Measurements from ENCODE around the gene PARP16. TPM values are rescaled to one million over a fixed set of nuclear protein-coding genes. Genes with fewer than 3 reads are reported as not detected.

PARP16 gene, protein sequence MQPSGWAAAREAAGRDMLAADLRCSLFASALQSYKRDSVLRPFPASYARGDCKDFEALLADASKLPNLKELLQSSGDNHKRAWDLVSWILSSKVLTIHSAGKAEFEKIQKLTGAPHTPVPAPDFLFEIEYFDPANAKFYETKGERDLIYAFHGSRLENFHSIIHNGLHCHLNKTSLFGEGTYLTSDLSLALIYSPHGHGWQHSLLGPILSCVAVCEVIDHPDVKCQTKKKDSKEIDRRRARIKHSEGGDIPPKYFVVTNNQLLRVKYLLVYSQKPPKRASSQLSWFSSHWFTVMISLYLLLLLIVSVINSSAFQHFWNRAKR
- 1.7 and 4.0 TPM in 2 replicates for total RNA-seq

DNA sequence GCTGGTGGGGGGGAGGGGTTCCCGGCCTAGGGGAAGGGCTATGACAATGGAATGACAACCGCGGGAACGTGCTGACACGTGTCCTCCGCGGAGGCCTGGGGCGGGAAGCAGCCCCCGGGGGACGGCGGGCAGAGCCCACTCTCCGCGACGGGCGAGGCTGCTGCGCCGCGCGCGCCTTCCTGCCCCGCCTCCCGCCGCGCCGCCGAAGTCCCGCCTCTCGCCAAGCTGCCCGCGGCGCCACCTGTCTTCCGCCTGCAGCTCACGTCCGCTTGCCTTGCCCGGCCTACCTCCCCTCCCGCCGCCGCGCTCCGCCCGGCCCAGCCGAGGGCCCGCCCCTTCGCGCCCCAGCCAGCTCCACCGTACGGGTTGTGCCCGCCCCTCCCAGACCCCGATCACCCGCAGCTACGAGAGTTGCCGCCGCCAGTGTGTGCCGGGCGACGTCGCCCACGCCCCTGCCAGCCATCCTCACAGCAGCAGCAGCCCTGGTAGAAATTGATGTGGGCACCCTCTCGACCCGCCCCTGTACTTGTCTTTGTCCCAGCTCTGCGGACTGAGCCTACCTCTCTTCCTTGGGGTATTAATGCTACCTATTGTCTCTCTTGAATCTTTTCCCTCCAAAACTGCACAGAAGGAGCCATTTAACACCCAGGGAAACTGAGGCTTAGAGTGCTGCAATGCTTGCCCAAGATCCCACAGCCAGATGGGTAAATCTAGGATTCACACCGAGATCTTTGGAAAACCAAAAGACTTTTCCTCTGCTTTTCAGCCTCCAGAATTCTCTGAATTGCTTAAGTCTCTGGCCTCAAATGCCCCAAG lies at the start of gene PARP16:
TSS of gene PARP16 (minus strand) at position 180 of the 816 bp plus-strand sequence. CDS start 457 bp downstream, outside the sequence.
- DNase-seq (ENCODE audit: low read depth): peak; percentile 64

DNA sequence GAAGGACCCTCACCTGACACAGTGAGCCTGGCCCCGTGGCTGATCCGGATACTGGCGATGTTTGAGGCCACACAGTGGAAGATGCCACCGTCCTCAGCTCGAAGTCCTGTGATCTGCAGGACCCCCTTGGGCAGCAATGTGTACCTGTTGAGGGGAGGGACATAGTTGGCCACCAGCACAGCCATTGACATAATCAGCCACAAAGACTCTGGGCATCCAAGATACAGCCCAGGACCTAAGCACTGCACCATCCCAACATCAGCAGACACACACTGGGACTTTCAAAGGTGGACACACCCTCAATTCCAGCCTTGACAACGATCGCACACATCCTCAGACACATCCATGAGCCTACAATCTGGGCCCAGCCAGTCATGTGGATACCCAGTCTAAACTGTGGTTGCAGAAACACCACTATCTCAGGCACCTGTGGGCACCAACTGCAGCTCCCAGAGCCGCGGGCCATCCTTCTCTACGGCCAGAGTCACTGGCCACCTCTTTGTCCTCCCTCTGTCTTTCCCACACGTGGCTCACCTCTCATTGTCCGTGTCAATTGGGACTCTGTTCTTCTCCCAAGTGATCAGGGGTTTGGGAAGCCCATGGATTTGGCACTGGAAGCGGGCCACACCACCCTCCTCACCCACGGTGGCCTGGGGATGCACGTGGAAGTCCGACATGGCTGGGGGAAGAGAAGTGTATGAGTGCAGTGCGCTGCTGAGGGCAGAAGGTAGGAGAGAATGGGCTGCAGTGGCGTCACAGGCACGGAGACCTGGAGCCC lies 48.8 kb upstream of the PARP16 start:
- no peak for DNase-seq (ENCODE audit: low read depth)

DNA sequence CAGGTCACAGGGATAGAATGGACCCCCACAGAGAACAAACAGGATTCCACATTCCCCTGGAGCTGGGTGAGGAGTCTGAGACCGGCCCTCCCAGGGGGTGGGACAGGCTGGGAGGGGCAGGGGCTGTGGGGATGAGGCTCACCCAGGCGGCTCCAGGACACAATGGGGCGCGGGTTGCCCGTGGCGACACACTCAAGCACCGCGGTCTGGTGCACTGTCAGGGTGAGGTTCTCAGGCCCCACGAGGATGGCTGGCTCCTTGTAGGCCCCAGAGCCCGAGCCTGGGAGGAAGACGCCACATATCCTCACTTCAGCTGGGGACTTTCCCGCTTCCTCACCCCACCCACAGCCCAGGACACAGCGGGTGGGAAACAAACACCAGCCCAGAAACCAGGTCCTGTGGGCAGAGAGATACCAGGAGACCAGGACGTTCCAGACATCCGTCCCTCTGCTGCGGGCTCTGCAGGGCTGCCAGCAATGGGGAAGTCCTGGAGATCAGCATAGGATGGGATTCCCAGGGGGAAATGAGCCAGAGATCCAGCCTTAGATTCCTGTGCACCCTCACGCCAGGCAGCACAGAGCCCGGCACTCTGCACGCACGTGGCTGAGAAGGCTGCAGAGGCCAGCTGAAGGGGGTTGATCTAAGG lies 48.0 kb upstream of the PARP16 start:
- DNase-seq (ENCODE audit: low read depth): peak; percentile 18

DNA sequence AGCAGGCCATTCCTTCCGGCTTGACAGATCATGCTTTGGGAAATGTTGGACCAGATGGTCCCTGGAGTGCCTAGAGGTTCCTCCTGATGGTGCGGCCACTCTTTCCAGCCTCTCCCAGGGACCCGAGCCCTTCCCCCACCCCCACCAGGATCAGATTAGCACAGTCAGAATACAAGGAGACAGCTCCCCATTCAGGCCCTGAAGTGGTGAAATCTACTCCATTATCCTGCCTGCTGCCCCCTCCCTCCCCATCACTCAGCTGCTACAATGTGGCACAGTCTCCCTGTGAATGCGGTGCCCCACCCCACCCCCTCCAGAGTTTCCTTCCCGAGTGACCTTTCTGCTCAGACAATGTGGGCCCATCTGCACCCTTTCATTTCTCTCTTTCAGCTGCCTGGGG lies 47.2 kb upstream of the PARP16 start:
- no peak for DNase-seq (ENCODE audit: low read depth)

DNA sequence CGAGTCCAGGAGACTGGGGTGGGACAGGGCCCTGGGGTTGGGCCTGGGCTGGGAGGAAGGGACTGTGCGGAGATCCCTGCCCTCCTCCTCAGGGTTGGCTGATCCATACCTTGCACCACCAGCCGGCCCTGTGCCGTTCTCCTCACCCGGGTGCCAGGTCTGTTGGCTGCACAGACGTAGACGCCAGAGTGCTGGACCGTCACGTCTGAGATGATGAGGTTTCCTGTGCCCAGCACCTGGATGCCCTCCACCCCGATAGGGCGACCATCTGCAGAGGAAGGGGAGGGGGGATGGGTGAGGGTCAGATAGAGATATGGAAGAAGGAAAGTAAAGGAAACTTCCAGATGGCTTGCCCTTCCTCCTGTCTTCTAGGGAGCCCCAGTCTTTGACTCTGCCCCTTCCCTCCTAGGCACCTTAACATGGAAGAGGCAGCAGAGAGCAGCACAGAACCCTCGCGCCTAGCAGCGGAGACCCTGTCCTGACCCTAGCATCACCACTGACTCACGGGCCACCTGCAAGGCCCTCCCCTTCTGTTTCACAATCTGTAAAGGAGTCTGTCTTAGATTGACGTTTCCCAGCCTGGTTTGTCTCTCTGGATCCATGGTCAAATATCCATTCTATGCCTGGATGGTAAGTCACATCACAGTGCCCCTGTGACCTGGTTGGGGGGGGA lies 46.6 kb upstream of the PARP16 start:
- no peak for DNase-seq (ENCODE audit: low read depth)

DNA sequence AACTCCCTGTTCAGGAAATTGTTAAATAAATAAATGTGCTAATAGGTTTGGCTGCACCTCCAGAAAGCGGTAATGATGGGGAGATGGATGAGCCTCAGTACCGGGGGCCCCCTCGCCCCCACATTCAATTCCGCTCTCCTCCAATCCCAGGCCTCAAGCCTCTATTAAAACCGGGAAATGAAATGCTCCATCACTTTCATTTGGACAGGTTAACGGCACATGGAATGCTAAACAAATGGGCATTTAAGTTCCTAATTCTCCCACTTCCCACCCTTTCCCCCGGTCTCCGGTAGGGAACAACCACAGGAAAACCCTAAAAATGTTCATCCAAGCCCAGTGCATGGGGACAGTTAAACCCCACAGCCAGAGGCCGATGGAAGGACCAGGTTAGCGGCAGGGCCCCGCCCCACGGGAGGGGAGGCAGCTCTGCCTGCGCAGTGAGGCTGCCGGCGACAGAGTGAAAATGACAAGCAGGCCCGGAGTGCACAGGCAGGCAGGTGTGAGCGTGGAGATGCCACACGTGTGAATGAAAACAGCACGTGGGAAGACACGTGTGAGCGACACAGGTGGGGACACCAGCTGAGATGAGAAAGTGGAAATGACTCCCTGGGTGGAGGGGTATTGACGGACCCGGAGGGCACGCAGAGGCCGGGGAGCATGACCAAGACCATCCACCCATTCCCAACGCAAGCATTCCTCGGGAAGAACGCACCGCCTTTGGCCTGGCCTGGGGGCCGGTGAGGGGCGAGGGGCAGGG lies 45.9 kb upstream of the PARP16 start:
- DNase-seq (ENCODE audit: low read depth): no peak

DNA sequence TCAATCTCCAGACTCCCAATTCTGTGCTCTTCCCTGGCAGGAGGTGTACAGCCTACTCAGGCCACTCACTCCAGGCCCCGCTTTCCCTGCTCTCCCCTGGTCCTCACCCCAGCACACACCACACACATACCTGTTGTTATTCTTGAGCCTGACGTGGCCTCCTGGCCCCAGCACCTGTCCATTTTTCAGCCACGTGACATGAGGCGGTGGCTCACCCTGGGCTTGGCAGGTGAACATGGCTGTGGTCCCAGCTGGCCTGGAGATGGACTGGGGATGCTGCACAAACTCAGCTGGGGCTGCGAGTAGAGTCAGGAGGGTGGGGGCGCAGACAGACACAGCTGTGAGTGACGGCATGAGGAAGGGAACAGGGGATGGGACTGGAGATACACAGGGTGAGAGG lies 45.1 kb upstream of the PARP16 start:
- DNase-seq (ENCODE audit: low read depth): no peak

DNA sequence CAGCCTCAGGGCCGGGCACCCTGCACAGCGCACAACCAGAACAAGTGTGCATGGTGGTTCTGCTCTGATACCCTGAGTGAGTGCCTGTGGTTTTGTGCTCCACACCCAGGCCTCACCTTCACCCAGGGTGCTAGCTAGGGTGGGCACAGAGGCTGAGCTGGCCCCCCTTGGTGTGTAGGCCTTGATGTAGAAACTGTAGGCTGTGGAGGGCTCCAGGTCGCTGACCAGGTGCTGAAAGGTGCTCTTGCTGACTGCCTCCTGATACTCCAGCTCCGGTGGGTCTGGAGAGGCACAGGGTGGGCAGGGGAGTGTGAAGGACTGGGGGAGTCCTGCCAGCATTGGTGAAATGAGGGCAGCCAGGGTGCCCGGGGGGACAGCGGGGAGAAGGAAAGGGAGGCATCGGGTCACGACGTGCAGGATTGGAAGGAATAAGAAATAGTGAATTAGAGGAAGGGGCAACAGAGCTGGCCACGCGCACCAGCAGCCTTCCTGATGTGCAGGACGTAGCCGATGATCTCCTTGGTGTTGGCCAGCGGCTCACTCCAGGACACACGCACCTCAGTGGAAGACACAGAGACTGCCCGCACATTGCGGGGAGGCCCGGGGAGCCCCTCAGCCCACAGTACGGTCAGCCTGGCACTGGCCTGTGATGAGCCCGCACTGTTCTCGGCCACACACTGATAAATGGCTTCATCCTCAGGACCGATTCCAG lies 44.4 kb upstream of the PARP16 start:
- no peak for DNase-seq (ENCODE audit: low read depth)

DNA sequence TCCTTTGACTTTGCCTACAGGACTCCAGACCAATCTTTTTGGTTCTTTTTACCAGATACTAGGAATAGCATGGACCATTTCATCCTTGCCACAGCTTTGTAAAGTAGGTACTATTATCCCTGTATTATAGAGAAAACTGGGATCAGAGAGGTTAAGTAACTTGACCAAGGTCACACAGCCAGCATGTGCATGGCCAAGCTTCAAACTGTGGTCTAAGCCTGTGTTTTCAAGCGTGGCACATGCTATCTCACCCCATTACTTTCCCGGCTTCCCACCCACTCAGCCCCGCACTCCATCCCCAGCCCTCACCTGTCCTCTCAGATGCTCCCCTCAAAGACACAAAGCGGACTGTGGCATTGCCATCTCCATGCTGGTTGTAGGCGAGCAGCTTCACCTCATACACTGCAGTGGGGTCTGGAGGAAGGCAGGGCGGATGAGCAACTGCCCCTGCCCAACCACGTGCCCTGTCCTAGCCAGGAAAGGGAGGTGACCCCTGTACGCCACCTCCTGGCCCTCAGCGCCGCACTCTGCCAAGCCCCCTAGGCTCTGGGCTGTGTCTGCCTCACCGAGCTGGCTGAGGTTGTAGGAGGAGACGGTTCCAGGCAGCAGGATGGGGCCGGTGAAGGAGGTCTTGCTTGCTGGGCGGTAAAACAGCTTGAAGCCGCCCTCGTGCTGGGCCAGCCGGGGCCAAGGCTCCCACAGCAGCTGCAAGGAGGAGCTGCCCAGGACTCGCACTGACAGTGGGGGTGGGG lies 43.5 kb upstream of the PARP16 start:
- DNase-seq (ENCODE audit: low read depth): no peak

DNA sequence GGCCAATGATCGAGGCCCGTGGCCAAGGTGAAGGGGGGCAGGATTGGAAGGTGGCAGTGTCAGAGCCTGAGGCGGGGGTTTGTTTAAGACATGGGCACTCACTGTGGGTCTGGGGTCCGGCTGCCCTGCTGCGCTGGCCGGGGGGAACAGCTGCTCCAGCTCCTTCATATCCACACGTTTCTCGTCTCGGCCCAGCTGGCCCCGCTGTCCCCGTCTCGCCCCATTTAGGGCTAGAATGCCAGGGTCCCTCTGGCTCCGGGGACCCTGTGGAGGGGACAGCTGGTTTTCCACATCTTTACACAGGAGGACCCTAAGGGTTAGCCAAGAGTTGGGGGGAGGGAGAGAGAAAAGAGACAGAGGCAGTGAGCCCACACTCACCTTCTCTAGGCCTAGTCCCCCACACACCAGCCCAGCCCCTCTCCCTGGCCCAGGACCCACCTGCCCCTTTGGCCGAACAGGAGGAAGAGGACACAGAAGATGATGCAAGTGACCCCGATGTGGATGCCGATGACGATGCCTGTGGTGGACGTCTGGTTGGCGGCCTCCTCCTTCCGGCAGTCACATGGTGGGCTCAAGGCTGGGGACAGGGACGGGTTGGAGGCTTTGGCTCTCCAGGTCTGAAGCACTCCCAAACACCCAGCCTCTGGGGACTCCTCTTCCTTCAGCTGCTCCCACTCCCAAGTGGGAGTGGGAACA lies 42.8 kb upstream of the PARP16 start:
- DNase-seq (ENCODE audit: low read depth): no peak

DNA sequence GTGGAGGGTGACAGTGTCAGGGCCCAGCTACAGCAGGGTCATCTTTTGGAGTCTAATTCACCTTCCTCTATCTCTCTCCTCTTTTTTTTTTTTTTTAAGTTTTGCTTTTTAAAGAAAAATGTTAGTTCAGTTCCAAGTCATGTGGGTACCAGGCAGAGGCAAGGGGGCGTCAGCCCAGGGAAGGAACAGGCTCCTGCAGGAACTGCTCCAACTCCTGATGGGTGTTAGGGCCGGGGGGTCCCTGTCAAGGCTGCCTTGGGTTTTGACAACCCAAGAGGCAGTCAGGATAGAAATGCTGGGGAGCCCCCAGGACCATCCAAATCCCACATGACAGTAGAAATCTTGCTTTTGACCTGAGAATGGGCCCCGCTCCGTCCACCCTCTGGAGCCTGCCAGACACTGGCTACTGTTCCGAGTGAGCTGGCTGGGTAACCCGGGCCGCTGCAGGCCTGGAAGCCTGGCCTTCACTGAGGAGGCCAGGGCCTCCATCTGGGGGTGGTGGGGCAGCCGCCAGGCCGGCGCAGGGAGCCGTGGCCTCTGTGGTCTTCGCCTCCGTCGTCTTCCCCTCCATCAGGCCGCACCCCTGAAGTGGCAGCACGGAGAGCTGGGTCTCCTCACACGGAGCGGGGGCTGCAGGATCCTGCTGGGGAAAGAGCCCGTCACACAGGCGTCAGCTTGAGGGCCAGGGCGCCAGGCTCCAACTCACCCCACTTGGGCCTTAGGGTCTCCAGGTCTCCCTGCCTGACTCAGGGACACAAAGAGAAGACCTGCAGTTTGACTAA lies 42.0 kb upstream of the PARP16 start:
- no peak for DNase-seq (ENCODE audit: low read depth)

DNA sequence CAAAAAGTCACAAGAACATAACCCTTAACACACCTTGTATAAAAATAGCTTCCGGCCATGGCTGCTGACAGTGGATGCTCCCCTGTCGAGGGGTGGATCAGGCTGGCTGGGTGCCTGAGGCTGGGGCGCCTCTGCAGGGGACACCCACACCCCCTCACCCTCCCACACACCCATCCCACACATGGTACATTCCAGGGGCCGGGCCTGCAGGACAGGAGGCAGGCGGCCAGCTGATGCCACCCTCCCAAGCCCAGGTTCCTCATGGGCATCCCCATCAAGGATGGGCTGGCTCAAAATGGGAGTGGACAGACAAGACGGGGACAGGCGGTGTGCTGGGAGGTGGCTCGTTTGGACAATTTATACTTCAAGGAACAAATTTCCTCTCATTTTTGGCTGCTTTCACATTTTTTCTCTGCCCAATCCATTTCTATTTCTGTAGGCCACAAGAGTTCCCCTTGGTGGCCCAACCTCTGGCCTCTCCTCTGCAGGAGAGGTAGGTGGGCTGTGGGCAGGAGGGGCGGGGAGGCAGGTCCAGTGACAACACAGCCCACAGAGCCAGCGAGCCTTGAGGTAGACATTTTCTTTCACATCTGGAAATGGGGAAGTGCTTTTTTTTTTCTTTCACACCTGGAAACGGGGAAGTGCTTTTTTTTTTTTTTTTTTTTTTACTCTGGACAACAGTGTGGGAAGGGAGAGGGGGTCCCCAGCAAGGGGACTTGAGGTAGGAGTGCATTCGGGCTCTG lies 41.1 kb upstream of the PARP16 start:
- DNase-seq (ENCODE audit: low read depth): no peak

DNA sequence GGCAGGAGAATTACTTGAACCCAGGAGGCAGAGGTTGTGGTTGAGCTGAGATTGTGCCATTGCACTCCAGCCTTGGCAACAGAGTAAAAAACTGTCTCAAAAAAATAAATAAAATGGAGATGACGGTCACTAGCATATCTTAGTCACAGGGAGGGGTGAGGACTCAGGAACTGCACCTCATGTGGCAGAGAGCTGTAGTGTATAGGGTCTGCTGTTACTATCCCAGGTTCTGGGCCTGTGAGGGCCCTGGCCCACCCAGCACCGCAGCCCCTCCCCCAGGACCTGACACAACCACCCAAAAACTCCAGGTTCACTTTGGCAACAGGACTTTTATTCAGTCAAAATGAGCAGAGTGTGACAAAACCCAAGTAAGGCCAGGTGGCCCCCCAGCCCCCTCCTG lies 40.1 kb upstream of the PARP16 start:
- no peak for DNase-seq (ENCODE audit: low read depth)

DNA sequence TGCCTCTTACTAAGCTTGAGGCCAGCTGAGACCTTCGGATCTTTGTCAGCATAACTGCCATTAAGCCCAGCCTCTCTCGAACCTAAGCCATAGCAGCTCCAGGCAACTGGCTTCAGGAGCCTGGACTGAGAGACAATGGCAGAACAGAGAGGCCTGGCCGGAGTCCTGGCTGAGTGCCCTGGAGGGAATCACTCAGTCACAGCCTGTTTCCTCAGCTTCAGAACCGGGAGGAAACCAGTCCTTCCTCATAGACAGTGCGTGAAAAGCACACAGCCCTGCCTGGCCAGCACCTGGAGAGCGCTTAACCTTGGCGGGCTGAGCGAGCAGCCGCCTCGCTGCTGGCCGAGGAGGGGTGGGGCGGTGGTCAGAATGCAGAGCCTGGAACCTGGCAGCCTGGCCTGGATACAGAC lies 39.4 kb upstream of the PARP16 start:
- peak; percentile 34 for DNase-seq (ENCODE audit: low read depth)

DNA sequence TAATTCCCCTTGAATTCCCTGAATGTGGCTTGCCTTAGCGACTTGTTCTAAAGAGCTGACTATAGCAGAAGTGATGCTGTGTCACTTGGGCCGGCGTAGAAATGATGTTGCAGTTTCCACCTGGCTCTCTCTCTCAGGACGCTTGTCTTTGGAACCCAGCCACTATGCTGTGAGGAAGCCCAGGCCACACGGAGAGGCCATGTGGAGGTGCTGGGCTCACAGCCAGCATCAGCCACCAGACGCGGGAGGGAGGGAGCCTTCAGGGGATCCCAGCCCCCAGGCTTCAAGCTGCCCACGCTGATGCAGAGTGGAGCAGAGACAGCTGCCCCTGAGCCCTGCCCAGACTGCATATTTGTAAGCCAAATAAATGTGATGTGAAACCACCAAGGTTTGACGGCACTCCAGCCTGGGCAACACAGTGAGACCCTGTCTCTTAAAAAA lies 36.4 kb upstream of the PARP16 start:
- DNase-seq (ENCODE audit: low read depth): no peak

DNA sequence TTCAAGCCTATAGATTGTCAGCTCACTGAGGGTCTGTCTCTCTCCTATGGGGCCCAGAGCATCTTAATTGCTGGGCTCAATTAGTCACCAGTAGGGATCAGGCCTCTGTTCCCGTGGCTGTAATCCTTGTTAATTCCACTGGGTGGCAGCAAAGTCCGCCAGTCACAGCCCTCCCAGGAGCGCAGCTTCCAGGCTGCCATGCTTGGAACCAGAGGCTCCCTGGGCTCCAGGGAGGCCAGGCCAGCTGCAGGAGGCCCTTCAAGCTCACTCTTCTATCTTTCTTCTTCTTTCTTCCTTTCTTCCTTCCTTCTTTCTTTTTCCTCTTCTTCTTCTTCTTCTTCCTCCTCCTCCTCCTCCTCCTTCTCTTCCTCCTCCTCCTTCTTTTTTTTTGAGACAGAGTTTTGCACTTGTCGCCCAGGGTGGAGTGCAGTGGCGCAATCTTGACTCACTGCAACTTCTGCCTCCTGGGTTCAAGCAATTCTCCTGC lies 32.2 kb upstream of the PARP16 start:
- DNase-seq (ENCODE audit: low read depth): peak; percentile 56

DNA sequence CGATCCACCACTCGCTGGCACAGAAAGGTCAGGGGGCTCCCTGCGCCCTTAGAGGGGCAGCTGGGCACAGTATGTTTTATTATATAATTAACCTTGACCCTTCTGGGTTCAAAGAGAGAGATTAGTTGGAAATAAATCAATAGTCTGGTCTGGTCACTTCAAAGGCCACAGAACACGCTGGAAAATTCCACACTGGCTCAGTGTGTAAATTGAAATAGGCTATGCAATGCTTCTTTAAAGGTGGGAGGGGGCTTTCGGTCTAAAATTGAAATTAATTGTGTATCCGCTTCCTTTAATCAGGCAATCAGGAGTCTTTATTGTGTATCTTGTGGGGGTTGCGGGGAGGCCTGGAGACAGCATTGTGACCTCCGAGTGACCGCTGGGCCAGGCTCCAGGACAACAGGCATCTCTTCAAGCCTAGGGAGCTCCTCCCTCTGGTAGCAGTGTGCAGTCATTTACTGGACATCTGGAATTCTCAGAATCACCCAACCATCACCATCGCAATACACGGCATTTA lies 25.8 kb upstream of the PARP16 start:
- peak; percentile 66 for DNase-seq (ENCODE audit: low read depth)

Data from renal cortical epithelial cell (primary cell).